Measurements from ENCODE around the gene CHADL.
"Not testable (repeated sequence)": the region's sequence is repeated elsewhere in the genome, so short reads cannot be mapped to it uniquely, and the experiment has no call there.

DNA sequence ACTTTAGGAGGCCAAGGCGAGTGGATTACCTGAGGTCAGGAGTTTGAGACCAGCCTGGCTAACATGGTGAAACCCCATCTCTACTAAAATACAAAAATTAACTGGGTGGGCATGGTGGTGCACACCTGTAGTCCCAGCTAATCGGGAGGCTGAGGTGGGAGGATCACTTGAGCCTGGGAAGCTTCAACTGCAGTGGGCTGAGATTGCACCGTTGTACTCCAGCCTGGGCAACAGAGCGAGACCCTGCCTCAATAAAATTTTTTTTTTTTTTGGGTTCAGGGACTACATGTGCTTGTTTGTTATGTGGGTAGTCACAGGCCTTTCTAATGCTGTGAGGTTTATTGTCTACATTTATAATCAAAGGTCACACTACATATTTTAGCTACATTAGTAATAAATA lies 19.0 kb upstream of the CHADL start:
- TF ChIP-seq POLR2A (IDR thresholded peaks at IDR 0.05; ENCODE audit: low read depth, low read length); TAF1 (IDR thresholded peaks at IDR 0.05; ENCODE audit: low read depth, low read length); PAX5 (IDR thresholded peaks at IDR 0.05; ENCODE audit: insufficient read depth, low read length, severe bottlenecking); POLR2AphosphoS5 (IDR thresholded peaks at IDR 0.05; ENCODE audit: low read depth, low read length): not testable (repeated sequence)
